Testis (tissue), 2 donors: Measurements from ENCODE around the gene TBX20.
"Not testable (repeated sequence)": the region's sequence is repeated elsewhere in the genome, so short reads cannot be mapped to it uniquely, and the experiment has no call there.

ENCODE experiments used
- POLR2A ChIP-seq: fragments of 450-650 bp; IDR thresholded peaks from one replicate; pipeline ENCODE4 v1.6.1; 2017; ENCODE audit warnings: antibody characterized with exemption, mild to moderate bottlenecking, moderate library complexity
- TF ChIP-seq, protein P1 (sequence below), 3 experiments: fragments of 450-650 bp in 2 of 3; fragments of 200-600 bp in 1 of 3; sonication (generic) in 1 of 3; IDR thresholded peaks; one replicate each; pipeline ENCODE4 v1.5.1; 2016 to 2019; ENCODE audit warnings: antibody characterized with exemption in 3 of 3, mild to moderate bottlenecking in 2 of 3, moderate library complexity in 1 of 3

DNA sequence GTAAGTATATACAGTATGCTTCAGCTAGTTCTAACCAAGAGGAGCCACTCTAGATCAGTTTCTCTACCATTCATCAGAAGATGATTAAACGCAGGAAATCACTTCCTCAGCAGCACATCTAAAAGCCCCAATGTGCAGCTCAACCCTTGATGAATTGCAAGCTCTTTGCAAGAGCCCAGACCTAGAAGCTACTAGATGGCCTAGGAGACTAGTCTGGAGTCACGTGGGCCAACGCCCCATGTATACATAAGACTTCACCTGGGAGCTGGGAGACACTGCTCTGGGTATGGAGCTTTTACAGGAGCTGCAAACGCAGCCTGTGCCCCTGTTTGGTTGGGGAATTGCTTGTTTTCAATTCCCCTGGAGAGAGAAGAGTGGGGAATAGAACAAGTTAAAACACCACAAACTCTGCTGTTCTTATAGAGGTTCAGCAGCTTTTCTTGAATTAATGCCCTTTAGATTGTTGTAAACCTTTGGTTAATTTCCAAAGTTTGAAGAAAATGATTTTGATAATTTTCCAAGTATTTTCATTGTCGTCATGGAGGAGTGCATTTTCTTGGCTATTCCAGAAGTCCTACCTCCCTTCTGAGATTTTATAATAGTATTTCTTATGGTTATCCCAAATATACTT lies 69.9 kb downstream of the TBX20 start:
- TF ChIP-seq, protein P1, sequence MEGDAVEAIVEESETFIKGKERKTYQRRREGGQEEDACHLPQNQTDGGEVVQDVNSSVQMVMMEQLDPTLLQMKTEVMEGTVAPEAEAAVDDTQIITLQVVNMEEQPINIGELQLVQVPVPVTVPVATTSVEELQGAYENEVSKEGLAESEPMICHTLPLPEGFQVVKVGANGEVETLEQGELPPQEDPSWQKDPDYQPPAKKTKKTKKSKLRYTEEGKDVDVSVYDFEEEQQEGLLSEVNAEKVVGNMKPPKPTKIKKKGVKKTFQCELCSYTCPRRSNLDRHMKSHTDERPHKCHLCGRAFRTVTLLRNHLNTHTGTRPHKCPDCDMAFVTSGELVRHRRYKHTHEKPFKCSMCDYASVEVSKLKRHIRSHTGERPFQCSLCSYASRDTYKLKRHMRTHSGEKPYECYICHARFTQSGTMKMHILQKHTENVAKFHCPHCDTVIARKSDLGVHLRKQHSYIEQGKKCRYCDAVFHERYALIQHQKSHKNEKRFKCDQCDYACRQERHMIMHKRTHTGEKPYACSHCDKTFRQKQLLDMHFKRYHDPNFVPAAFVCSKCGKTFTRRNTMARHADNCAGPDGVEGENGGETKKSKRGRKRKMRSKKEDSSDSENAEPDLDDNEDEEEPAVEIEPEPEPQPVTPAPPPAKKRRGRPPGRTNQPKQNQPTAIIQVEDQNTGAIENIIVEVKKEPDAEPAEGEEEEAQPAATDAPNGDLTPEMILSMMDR (IDR thresholded peaks at IDR 0.05): not testable (repeated sequence)
- TF ChIP-seq POLR2A: not testable (repeated sequence)
